Measurements from ENCODE around the gene ZNF750. TPM values are rescaled to one million over a fixed set of nuclear protein-coding genes. Genes with fewer than 3 reads are reported as not detected.

ZNF750 gene
- total and polyA plus RNA-seq, 10 of the 15 experiments (the other 5 are each of a cell fraction or from before 2014, with no cell fraction given) = 0.06 TPM; not detected in 9

DNA sequence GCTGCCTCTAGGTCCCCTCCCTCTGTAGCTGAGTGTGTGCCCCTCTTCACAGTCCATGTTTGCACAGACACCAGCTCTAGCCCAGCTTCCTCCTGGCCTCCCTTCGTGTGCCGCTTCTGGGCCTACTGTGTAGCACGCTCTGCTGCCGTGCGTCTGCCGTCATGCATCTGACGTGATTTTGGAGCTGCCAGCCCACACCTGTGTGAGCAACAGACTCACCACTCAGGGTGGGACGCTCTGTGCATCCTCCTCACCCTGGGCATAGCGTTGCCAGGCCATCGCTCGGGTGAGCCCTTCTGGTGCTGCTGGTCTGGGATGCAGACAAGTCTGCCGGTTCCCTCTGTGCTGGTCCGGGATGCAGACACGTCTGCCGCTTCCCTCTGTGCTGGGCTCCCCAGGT lies 39.4 kb upstream of the ZNF750 start:
- WGBS (ENCODE audit: insufficient coverage, insufficient replicate concordance, low lambda C conversion rate, missing lambda C conversion rate) = 98% methylated on average over 15 of the region's 15 CpGs
- CTCF ChIA-PET = no interaction called here
- RAD21 ChIA-PET (ENCODE audit: unreplicated experiment) = no interaction called here

More for the DNA sequence above, 39.4 kb upstream of the ZNF750 start:
- no TSS peak for BruUV-seq (replicated peaks)
- ChIA-PET POLR2A (no interaction called here), SMC1A (ENCODE audit: uncharacterized antibody, unreplicated experiment) (no interaction called here)
- DNase-seq (ENCODE audit: low read depth, low spot score) (no peak), ATAC-seq (no peak), FAIRE-seq (no peak)
- H3K79me2 ChIP-seq (ENCODE audit: control insufficient read depth, insufficient read depth, low read length) = peaks cover 12% of the 10 kb centered on the region
- H3K4me2 ChIP-seq (ENCODE audit: control insufficient read depth, insufficient read depth) = no peak overlapping the region
- no peak overlapping the region for H3K4me3 ChIP-seq
- H3K27ac ChIP-seq (ENCODE audit: control insufficient read depth, insufficient read depth) = no peak overlapping the region
- H3K9me3 ChIP-seq (replicated peaks; ENCODE audit: control insufficient read depth, insufficient read depth, low read length) = no peaks in the 10 kb centered on the region
- H2AFZ ChIP-seq (ENCODE audit: control insufficient read depth, low read depth, low read length) = no peak overlapping the region
- no peak for TF ChIP-seq HCFC1 (IDR thresholded peaks at IDR 0.05; ENCODE audit: low read length)
- TF ChIP-seq NR2C1 (IDR thresholded peaks at IDR 0.05) = no peak
- TF ChIP-seq, protein P1, sequence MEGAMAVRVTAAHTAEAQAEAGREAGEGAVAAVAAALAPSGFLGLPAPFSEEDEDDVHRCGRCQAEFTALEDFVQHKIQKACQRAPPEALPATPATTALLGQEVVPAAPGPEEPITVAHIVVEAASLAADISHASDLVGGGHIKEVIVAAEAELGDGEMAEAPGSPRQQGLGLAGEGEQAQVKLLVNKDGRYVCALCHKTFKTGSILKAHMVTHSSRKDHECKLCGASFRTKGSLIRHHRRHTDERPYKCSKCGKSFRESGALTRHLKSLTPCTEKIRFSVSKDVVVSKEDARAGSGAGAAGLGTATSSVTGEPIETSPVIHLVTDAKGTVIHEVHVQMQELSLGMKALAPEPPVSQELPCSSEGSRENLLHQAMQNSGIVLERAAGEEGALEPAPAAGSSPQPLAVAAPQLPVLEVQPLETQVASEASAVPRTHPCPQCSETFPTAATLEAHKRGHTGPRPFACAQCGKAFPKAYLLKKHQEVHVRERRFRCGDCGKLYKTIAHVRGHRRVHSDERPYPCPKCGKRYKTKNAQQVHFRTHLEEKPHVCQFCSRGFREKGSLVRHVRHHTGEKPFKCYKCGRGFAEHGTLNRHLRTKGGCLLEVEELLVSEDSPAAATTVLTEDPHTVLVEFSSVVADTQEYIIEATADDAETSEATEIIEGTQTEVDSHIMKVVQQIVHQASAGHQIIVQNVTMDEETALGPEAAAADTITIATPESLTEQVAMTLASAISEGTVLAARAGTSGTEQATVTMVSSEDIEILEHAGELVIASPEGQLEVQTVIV (IDR thresholded peaks at IDR 0.05; ENCODE audit: borderline replicate concordance, partially characterized antibody) = no peak
- TF ChIP-seq RFX5 (IDR thresholded peaks at IDR 0.05; ENCODE audit: low read depth, low read length) = no peak
- TF ChIP-seq, protein P2, sequence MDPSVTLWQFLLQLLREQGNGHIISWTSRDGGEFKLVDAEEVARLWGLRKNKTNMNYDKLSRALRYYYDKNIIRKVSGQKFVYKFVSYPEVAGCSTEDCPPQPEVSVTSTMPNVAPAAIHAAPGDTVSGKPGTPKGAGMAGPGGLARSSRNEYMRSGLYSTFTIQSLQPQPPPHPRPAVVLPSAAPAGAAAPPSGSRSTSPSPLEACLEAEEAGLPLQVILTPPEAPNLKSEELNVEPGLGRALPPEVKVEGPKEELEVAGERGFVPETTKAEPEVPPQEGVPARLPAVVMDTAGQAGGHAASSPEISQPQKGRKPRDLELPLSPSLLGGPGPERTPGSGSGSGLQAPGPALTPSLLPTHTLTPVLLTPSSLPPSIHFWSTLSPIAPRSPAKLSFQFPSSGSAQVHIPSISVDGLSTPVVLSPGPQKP (IDR thresholded peaks at IDR 0.05; ENCODE audit: low read depth, low read length) = no peak
- TF ChIP-seq YY1 (IDR thresholded peaks at IDR 0.05; ENCODE audit: low read depth, low read length) = no peak
- no peak for TF ChIP-seq ESRRA (IDR thresholded peaks at IDR 0.05; ENCODE audit: low read length)
- no peak for TF ChIP-seq MTA2 (IDR thresholded peaks at IDR 0.05; ENCODE audit: low read depth)
- TF ChIP-seq MYB (IDR thresholded peaks at IDR 0.05; ENCODE audit: borderline replicate concordance, low read depth, low read length) = no peak
- in situ Hi-C loops (cut with MboI) = no loop called here
- H3K36me3 ChIP-seq (ENCODE audit: control insufficient read depth in 2 of 2, insufficient read depth in 2 of 2, low read length in 1 of 2) = peaks cover 0 to 19% of the 10 kb centered on the region in 2 experiments; a peak in 3 of 4 replicates
- intact Hi-C loops (cut with micrococcal nuclease; ENCODE audit: unreplicated experiment) = no loop called here
- H4K20me1 ChIP-seq (ENCODE audit: control insufficient read depth, insufficient read depth) = no peaks in the 10 kb centered on the region
- H3K4me1 ChIP-seq (ENCODE audit: control insufficient read depth, insufficient read depth, low read length) = peaks cover 12% of the 10 kb centered on the region
- no peak overlapping the region for H3K9ac ChIP-seq (ENCODE audit: control insufficient read depth, insufficient read depth, low read length)
- H3K27me3 ChIP-seq (replicated peaks in 1 of 2; ENCODE audit: control insufficient read depth in 2 of 2, insufficient read depth in 2 of 2, low read length in 1 of 2) = no peaks in the 10 kb centered on the region
